K562 (cell line): ENCODE data around the gene SPINK9. TPM values are rescaled to one million over a fixed set of nuclear protein-coding genes. Genes with fewer than 3 reads are reported as not detected.

Source experiments
- ATAC-seq: fragments of 200-7000 bp; cut with Tn5 transposase; 3 replicates; pipeline ENCODE4 v1.9.1; 2020; ENCODE audit warnings: moderate library complexity
- BruUV-seq: library from RNA; stranded (reverse); fragments of 400-500 nt; replicated peaks from 2 replicates; lab custom pipeline; 2021; lab: Mats Ljungman, UMichigan
- CTCF ChIA-PET: fragments of 300-600 bp; formaldehyde crosslinking; extraction: SDS; loops from one replicate; lab custom pipeline; 2021; ENCODE audit warnings: low intra/inter-chr PET ratio; lab: Yijun Ruan, JAX
- POLR2A ChIA-PET: fragments of 300-600, 350-650 bp; sonication (Branson Sonifier 250); formaldehyde crosslinking; extraction: SDS; loops from one replicate; lab custom pipeline; 2021; ENCODE audit warnings: antibody characterized with exemption, inconsistent platforms; lab: Yijun Ruan, JAX
- DNase-seq, 4 experiments: peaks; one replicate each; pipeline versions ENCODE4 v3.0.0 to v3.0.0-alpha.2; 2011 to 2018; ENCODE audit warnings: low spot score in 3 of 4, mixed read lengths in 3 of 4; ENCODE audit errors: extremely low read depth in 1 of 4
- FAIRE-seq: peaks from 2 replicates; lab custom pipeline; 2011; peaks lifted over from hg19 to GRCh38; lab: Jason Lieb, UNC
- H2AFZ ChIP-seq: 2 replicates; pipeline ENCODE4 v1.6.0; 2011; ENCODE audit warnings: low read depth, low read length, control low read depth, inconsistent platforms
- H3K27ac ChIP-seq: fragments of 200-600 bp; 3 replicates; pipeline ENCODE4 v1.8.0; 2011; ENCODE audit warnings: low read depth, mild to moderate bottlenecking, control low read depth, inconsistent platforms, low read length, moderate library complexity, mixed read lengths; ENCODE audit errors: extremely low read depth
- H3K27me3 ChIP-seq, 2 experiments: fragments of 300-600 bp in 1 of 2; 2 replicates in 1 of 2; 3 replicates in 1 of 2; pipeline versions ENCODE4 v1.6.0 to v1.8.0; 2011; ENCODE audit warnings: inconsistent platforms in 2 of 2, low read length in 2 of 2, mild to moderate bottlenecking in 1 of 2, mixed read lengths in 1 of 2, moderate library complexity in 1 of 2; ENCODE audit not compliant: control insufficient read depth in 2 of 2, insufficient read depth in 2 of 2
- H3K36me3 ChIP-seq: fragments of 300-600 bp; 3 replicates; pipeline ENCODE4 v1.8.0; 2011; ENCODE audit warnings: mild to moderate bottlenecking, low read length, inconsistent platforms; ENCODE audit not compliant: control insufficient read depth, insufficient read depth
- H3K4me1 ChIP-seq, 2 experiments: fragments of 200-600 bp in 1 of 2; replicated peaks in 1 of 2; 2 replicates in 1 of 2; 3 replicates in 1 of 2; pipeline versions ENCODE4 v1.5.1 to v1.8.0; 2011; ENCODE audit warnings: inconsistent platforms in 2 of 2, low read length in 2 of 2, mild to moderate bottlenecking in 1 of 2, mixed read lengths in 1 of 2, moderate library complexity in 1 of 2; ENCODE audit not compliant: control insufficient read depth in 2 of 2, insufficient read depth in 2 of 2
- H3K4me2 ChIP-seq: 2 replicates; pipeline ENCODE4 v1.6.1; 2011; ENCODE audit warnings: low read length, control low read depth, inconsistent platforms, mixed read lengths; ENCODE audit not compliant: insufficient read depth
- H3K4me3 ChIP-seq: fragments of 200-600 bp; sonication (generic), shearing (Covaris generic); 2 replicates; pipeline ENCODE4 v1.5.1; 2016; ENCODE audit warnings: control low read depth, inconsistent platforms
- H3K79me2 ChIP-seq: fragments of 200-600 bp; 3 replicates; pipeline ENCODE4 v1.8.0; 2011; ENCODE audit warnings: low read length, inconsistent platforms; ENCODE audit not compliant: control insufficient read depth, insufficient read depth
- H3K9ac ChIP-seq, 2 experiments: 2 replicates each; pipeline versions ENCODE4 v1.6.0 to v1.6.1; 2011; ENCODE audit warnings: low read depth in 2 of 2, low read length in 2 of 2, control low read depth in 1 of 2, inconsistent platforms in 1 of 2, mild to moderate bottlenecking in 1 of 2, mixed read lengths in 1 of 2; ENCODE audit not compliant: insufficient read depth in 1 of 2
- H3K9me1 ChIP-seq: one replicate; pipeline ENCODE4 v1.6.0; 2011; ENCODE audit warnings: inconsistent platforms, mild to moderate bottlenecking, low read length, moderate library complexity; ENCODE audit not compliant: control insufficient read depth, insufficient read depth
- H3K9me3 ChIP-seq: replicated peaks from 2 replicates; pipeline ENCODE4 v1.5.1; 2011; ENCODE audit warnings: low read depth, low read length, inconsistent platforms; ENCODE audit not compliant: control insufficient read depth, insufficient read depth
- H4K20me1 ChIP-seq: replicated peaks from 2 replicates; pipeline ENCODE4 v1.6.1; 2011; ENCODE audit warnings: low read length, inconsistent platforms, mixed read lengths; ENCODE audit not compliant: control insufficient read depth, insufficient read depth
- CEBPG ChIP-seq, 3 experiments: fragments of 200-800 bp in 1 of 3; sonication (Bioruptor generic) in 1 of 3; sonication (generic) in 1 of 3; formaldehyde crosslinking in 1 of 3; IDR thresholded peaks in 2 of 3; conservative IDR thresholded peaks in 1 of 3; 2 replicates each; pipeline versions ENCODE4 v1.6.1 to v1.8.0; 2016 to 2022; ENCODE audit warnings: missing compliant biosample characterization in 2 of 3, missing genetic modification characterization in 2 of 3, mild to moderate bottlenecking in 1 of 3, missing genetic modification reagents in 1 of 3
- MYC ChIP-seq, 2 experiments: fragments of 250-450 bp in 1 of 2; sonication (Bioruptor Pico) in 1 of 2; IDR thresholded peaks; 2 replicates each; pipeline versions ENCODE4 v1.5.1 to v1.6.1; 2012 to 2021; ENCODE audit warnings: low read depth in 2 of 2, borderline replicate concordance in 1 of 2, improper control_type of control experiment in 1 of 2, low read length in 1 of 2, mild to moderate bottlenecking in 1 of 2, moderate library complexity in 1 of 2
- STAT5B ChIP-seq: fragments of 250-450 bp; sonication (Bioruptor Pico); IDR thresholded peaks from 2 replicates; pipeline ENCODE4 v1.8.0; 2021; ENCODE audit warnings: mild to moderate bottlenecking, inconsistent platforms
- ZC3H11A ChIP-seq: IDR thresholded peaks from 2 replicates; pipeline ENCODE4 v1.6.1; 2012; ENCODE audit warnings: low read depth, low read length, improper control_type of control experiment
- ZC3H8 ChIP-seq: fragments of 450-650 bp; IDR thresholded peaks from 2 replicates; pipeline ENCODE4 v1.6.1; 2017
- ZNF23 ChIP-seq: fragments of 250-450 bp; sonication (Bioruptor Pico); IDR thresholded peaks from 2 replicates; pipeline ENCODE4 v1.4.0; 2020; ENCODE audit warnings: mild to moderate bottlenecking
- WGBS: fragments of 100-300 bp; shearing (Covaris generic); methylation state at CpG from one replicate; pipeline ENCODE4 v1.1.6; 2016; ENCODE audit warnings: low coverage, mixed read lengths; ENCODE audit not compliant: insufficient coverage; ENCODE audit errors: missing lambda C conversion rate; 5-methylcytosine and 5-hydroxymethylcytosine counted together
- in situ Hi-C: fragments of 300-500 bp; cut with MboI; formaldehyde crosslinking; loops from 4 replicates; pipeline ENCODE4 v1.15.0; 2018; ENCODE audit warnings: inconsistent platforms, mixed read lengths
- intact Hi-C: fragments of 100-400 bp; cut with micrococcal nuclease; formaldehyde crosslinking; loops from 2 replicates; pipeline ENCODE4 v1.14.2; 2022
- polyA plus RNA-seq, 8 experiments: library from polyadenylated mRNA; depleted of rRNA in 4 of 8; stranded (reverse) in 5 of 8; unstranded in 3 of 8; fragments of >200 nt; fragmentation: Nextera tagmentation in 2 of 8; fragmentation: Illumina TruSeq in 1 of 8; extraction: Ambion mirVana in 2 of 8; extraction: Trizol in 1 of 8; gene quantifications; 2 replicates each; pipeline versions ENCODE4 v1.2.1 to v1.2.3, GENCODE V29; 2011 to 2014; ENCODE audit warnings: inconsistent platforms in 1 of 8, missing spikeins in 1 of 8
- total RNA-seq, 7 experiments: library from RNA; depleted of rRNA in 6 of 7; stranded (reverse); fragments of >200 nt in 6 of 7; fragmentation: Illumina TruSeq in 2 of 7; extraction: Trizol in 2 of 7; gene quantifications; 2 replicates each; pipeline versions ENCODE4 v1.2.1 to v1.2.3, GENCODE V29; 2011 to 2021; ENCODE audit warnings: low replicate concordance in 1 of 7
- TF ChIP-seq, protein P1 (sequence below), 2 experiments: fragments of 450-650 bp; formaldehyde crosslinking in 1 of 2; IDR thresholded peaks; 2 replicates each; pipeline versions ENCODE4 v1.4.0 to v1.6.1; 2014 to 2020; ENCODE audit warnings: mild to moderate bottlenecking in 2 of 2, borderline replicate concordance in 1 of 2, low read depth in 1 of 2
- TF ChIP-seq, protein P2 (sequence below), 3 experiments: IDR thresholded peaks in 2 of 3; conservative IDR thresholded peaks in 1 of 3; 2 replicates each; pipeline ENCODE4 v1.5.1; 2011 to 2012; ENCODE audit warnings: low read length in 3 of 3, mild to moderate bottlenecking in 3 of 3, control low read depth in 2 of 3, improper control_type of control experiment in 1 of 3, inconsistent platforms in 1 of 3, low read depth in 1 of 3, mixed read lengths in 1 of 3, moderate library complexity in 1 of 3; ENCODE audit not compliant: insufficient read depth in 2 of 3
- TF ChIP-seq, protein P3 (sequence below): fragments of 450-650 bp; formaldehyde crosslinking; IDR thresholded peaks from 2 replicates; pipeline ENCODE4 v1.4.0; 2020; ENCODE audit warnings: mild to moderate bottlenecking, moderate library complexity

SPINK9 gene
- total and polyA plus RNA-seq, 9 of the 15 experiments (the other 6 are each of a cell fraction or from before 2014, with no cell fraction given) = not detected

DNA sequence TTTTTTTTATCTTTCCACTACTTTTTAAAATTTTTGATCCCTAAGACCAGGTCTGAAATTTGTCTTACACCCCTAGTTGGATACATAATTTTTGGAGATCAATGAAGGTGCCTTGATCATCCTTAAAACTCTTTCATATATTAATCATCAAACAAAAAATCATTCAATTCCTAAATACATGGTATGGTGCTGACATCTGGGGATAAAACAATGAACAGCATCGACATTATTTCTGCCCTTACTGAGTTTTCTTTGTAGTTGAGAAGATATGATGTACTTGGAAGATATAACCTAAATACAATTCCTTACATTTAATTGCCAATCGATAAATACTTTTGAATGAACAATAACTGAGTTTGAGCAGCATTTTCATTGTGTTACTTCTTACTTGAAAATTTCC is 18.3 kb downstream of the SPINK9 start:
- H3K27ac ChIP-seq = no peak overlapping the region
- H3K27me3 ChIP-seq = no peaks in the 10 kb centered on the region
- H3K4me3 ChIP-seq = no peak overlapping the region
- DNase-seq (no peak), FAIRE-seq (no peak), ATAC-seq (no peak)
- no peak overlapping the region for H3K9ac ChIP-seq
- no peak overlapping the region for H3K4me2 ChIP-seq
- H3K36me3 ChIP-seq = no peaks in the 10 kb centered on the region
- no peak overlapping the region for H2AFZ ChIP-seq
- 0% methylated on average over 2 of the region's 2 CpGs for WGBS
- H3K79me2 ChIP-seq = no peaks in the 10 kb centered on the region
- no TSS peak for BruUV-seq
- intact Hi-C loops = loop anchor here (2.0 to 10.0 kb wide), 2 partner anchors 175 to 469 kb away; no protein-coding TSS in a partner anchor
- H3K4me1 ChIP-seq = no peaks in the 10 kb centered on the region
- no peaks in the 10 kb centered on the region for H3K9me3 ChIP-seq
- CTCF ChIA-PET = no interaction called here
- H4K20me1 ChIP-seq = no peaks in the 10 kb centered on the region
- H3K9me1 ChIP-seq = no peaks in the 10 kb centered on the region
- in situ Hi-C loops = no loop called here
- POLR2A ChIA-PET = no interaction called here
- no peak for TF ChIP-seq STAT5B (CRISPR knock-in tag)
- TF ChIP-seq, protein P1, sequence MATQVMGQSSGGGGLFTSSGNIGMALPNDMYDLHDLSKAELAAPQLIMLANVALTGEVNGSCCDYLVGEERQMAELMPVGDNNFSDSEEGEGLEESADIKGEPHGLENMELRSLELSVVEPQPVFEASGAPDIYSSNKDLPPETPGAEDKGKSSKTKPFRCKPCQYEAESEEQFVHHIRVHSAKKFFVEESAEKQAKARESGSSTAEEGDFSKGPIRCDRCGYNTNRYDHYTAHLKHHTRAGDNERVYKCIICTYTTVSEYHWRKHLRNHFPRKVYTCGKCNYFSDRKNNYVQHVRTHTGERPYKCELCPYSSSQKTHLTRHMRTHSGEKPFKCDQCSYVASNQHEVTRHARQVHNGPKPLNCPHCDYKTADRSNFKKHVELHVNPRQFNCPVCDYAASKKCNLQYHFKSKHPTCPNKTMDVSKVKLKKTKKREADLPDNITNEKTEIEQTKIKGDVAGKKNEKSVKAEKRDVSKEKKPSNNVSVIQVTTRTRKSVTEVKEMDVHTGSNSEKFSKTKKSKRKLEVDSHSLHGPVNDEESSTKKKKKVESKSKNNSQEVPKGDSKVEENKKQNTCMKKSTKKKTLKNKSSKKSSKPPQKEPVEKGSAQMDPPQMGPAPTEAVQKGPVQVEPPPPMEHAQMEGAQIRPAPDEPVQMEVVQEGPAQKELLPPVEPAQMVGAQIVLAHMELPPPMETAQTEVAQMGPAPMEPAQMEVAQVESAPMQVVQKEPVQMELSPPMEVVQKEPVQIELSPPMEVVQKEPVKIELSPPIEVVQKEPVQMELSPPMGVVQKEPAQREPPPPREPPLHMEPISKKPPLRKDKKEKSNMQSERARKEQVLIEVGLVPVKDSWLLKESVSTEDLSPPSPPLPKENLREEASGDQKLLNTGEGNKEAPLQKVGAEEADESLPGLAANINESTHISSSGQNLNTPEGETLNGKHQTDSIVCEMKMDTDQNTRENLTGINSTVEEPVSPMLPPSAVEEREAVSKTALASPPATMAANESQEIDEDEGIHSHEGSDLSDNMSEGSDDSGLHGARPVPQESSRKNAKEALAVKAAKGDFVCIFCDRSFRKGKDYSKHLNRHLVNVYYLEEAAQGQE (IDR thresholded peaks at IDR 0.05; ENCODE audit: borderline replicate concordance) = peak; percentile 42; the same call in 1 of the 2 replicates
- TF ChIP-seq, protein P1 (CRISPR knock-in tag; IDR thresholded peaks at IDR 0.05; ENCODE audit: low read depth) = no peak
- TF ChIP-seq, protein P2, sequence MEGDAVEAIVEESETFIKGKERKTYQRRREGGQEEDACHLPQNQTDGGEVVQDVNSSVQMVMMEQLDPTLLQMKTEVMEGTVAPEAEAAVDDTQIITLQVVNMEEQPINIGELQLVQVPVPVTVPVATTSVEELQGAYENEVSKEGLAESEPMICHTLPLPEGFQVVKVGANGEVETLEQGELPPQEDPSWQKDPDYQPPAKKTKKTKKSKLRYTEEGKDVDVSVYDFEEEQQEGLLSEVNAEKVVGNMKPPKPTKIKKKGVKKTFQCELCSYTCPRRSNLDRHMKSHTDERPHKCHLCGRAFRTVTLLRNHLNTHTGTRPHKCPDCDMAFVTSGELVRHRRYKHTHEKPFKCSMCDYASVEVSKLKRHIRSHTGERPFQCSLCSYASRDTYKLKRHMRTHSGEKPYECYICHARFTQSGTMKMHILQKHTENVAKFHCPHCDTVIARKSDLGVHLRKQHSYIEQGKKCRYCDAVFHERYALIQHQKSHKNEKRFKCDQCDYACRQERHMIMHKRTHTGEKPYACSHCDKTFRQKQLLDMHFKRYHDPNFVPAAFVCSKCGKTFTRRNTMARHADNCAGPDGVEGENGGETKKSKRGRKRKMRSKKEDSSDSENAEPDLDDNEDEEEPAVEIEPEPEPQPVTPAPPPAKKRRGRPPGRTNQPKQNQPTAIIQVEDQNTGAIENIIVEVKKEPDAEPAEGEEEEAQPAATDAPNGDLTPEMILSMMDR (IDR thresholded peaks at IDR 0.05 in 2 of 3, conservative IDR thresholded peaks at IDR 0.05 in 1 of 3; ENCODE audit: insufficient read depth in 2 of 3, low read depth in 1 of 3, low read length in 3 of 3) = peak in 1 of 3 experiments; percentile 38; a peak in 2 of 6 replicates
- TF ChIP-seq ZC3H8 = no peak
- no peak for TF ChIP-seq MYC (IDR thresholded peaks at IDR 0.05; ENCODE audit: low read depth, low read length)
- TF ChIP-seq MYC (CRISPR knock-in tag; IDR thresholded peaks at IDR 0.05; ENCODE audit: borderline replicate concordance, low read depth) = no peak
- TF ChIP-seq CEBPG (CRISPR knock-in tag; IDR thresholded peaks at IDR 0.05) = no peak
- no peak for TF ChIP-seq CEBPG (tag; conservative IDR thresholded peaks at IDR 0.05 in 1 of 2, IDR thresholded peaks at IDR 0.05 in 1 of 2)
- no peak for TF ChIP-seq ZC3H11A
- TF ChIP-seq, protein P3, sequence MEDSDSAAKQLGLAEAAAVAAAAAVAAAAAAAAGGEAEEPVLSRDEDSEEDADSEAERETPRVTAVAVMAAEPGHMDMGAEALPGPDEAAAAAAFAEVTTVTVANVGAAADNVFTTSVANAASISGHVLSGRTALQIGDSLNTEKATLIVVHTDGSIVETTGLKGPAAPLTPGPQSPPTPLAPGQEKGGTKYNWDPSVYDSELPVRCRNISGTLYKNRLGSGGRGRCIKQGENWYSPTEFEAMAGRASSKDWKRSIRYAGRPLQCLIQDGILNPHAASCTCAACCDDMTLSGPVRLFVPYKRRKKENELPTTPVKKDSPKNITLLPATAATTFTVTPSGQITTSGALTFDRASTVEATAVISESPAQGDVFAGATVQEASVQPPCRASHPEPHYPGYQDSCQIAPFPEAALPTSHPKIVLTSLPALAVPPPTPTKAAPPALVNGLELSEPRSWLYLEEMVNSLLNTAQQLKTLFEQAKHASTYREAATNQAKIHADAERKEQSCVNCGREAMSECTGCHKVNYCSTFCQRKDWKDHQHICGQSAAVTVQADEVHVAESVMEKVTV (CRISPR knock-in tag) = peak; percentile 24; the same call in 1 of the 2 replicates
- TF ChIP-seq ZNF23 = no peak
